Stimulated activated CD4-positive, alpha-beta T cell treated with anti-CD3 and anti-CD28 coated beads, Interleukin-12 subunit alpha, Interleukin-12 subunit beta, amount 100 ng/mL, for 48 hours (primary cell): Measurements from ENCODE around the gene PHYHD1.

Source experiments
- DNase-seq, 3 donors: peaks; one replicate each; pipeline ENCODE4 v3.0.0-alpha.2; 2020; ENCODE audit warnings: low read depth in 2 of 3, low spot score in 1 of 3

PHYHD1 gene

GRCh38 chr9:128920381-128921058 lies at the start of gene PHYHD1:
Gene PHYHD1 (plus strand): TSS chr9:128920982. CDS start chr9:128922324, 1,342 bp downstream.
- no peak for DNase-seq

GRCh38 chr9:128877852-128878251 lies 42.9 kb upstream of the PHYHD1 start:
- DNase-seq = no peak

DNA sequence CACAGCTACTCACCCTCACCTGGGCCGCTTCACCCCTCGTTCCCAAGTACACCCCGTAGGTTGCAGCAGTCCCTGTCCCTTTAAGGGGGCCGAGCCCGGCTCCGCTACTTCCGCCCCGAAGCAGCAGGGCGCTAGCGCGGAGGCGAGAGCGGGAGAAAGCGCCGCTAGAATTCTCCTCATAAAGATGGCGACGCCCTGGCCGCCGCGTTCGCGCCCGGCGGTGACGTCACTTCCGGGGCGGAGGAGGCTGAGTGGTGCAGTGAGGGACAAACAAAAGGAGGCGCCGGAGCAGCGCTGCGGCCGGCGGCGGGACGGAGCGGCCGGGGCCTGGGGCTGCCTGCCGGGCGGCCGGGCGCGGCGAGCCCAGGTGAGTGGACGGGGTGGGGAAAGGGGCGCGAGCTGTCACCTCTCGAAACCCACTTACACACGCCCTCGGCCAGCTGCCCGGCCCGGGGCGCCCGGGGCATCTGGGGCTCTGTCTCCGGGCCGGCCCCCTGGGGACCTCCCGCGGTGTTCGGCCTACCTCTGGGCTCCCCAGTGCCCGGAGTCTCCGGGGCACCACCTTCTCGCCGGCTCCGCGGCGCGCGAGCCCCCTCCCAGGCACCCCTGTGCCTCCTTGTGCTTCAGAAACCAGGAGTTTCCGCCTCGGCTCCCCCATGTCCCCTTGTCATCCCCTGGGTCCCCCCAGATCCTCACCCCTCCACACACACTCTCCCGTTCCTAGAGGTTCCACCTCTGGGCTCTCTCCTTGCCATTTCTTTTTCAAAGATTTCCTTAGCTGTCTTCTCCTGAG lies 38.7 kb upstream of the PHYHD1 start, which contains the start of the genes KYAT1 and LRRC8A:
Gene KYAT1 (minus strand): TSS at position 67 of the 793 bp plus-strand sequence. CDS start 36,545 bp downstream, outside the sequence.
Gene LRRC8A (plus strand): TSS at position 250 of the 793 bp plus-strand sequence. CDS start 25,032 bp downstream, outside the sequence.
- peak; percentile 96 to 98 (median 98) for DNase-seq

DNA sequence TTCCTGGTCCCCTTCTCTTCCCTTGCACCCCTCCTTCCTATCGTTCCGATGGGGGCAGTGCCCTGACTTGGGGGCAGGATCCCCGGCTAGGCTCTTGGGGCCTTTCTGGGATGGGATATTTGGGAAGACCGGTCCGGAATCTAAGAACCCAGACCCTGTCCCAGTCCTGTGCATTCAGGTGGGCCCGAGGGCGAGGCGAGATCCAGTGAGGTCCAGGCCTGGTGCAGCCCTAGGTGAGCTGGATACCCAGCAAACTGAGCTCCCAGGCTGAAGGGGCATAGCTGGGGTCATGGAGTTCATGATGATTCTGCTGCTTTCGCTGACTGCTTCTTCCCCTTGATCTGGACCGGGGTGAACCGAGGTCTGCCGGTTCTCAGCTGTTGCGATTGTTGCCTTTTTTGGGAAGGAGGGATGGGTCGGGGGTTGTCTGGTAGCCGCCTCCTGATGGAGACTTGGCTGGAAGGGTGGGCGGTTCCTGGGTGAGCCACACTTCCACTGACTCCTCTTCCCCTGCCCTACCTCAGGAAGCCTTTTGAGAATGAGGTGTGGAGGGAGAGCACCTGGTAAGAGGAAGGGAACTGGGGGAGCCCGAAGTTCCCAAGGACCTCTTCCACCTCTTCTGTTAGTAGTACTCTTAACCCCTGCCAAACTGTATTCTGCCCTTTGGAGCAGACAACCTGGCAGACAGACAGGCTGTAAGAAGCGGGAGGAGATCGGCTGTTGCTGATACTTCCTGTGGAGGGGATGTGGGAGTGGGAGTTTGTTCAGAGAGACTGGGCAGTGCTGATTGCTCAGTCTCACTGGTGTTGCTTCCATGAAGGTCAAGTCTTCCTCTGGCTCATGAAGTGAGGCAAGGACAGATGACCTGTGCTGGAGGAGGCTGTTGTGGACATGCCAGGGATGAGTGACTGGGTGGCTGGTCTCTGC lies 37.8 kb upstream of the PHYHD1 start:
- DNase-seq = no peak

- no peak for DNase-seq
Observed at GRCh38 chr9:128884164-128884563, 36.6 kb upstream of the PHYHD1 start.

DNA sequence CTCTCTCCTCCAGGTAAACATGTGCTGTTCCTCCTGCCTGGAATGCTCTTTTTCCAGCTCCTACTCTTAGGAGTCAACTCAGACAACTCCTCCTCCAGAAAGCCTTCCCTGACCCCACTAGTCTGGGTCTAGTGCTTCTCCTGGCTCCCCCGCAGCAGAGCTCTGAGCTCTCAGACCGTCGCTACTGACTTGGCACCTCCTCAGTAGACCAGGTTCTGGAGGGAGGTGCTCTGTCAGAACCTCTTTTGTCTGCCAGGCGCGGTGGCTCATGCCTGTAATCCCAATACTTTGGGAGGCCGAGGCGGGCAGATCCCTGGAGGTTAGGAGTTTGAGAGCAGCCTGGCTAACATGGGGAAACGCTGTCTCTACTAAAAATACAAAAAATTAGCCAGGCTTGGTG lies 35.4 kb upstream of the PHYHD1 start:
- DNase-seq = no peak

DNA sequence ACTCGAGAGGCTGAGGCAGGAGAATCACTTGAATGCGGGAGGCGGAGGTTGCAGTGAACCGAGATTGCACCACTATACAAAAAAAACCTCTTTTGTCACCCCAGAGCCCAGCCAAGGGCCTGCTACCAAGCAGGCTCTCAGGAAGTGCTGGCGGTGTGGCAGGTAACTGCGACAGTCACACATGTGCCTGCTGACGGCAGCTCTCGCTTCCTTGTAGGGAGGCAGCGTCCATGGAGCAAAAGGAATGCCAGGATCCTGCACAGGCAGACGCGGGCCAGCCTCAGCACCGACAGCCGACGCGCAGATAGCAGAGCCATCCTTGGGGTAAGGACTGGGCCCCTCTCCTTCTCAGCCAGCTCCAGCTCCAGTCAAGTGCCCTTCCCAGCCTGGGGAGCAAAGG lies 35.0 kb upstream of the PHYHD1 start:
- no peak for DNase-seq

GRCh38 chr9:128886211-128886891 lies 34.4 kb upstream of the PHYHD1 start:
- DNase-seq = no peak

GRCh38 chr9:128887049-128887448 lies 33.7 kb upstream of the PHYHD1 start:
- no peak for DNase-seq

DNA sequence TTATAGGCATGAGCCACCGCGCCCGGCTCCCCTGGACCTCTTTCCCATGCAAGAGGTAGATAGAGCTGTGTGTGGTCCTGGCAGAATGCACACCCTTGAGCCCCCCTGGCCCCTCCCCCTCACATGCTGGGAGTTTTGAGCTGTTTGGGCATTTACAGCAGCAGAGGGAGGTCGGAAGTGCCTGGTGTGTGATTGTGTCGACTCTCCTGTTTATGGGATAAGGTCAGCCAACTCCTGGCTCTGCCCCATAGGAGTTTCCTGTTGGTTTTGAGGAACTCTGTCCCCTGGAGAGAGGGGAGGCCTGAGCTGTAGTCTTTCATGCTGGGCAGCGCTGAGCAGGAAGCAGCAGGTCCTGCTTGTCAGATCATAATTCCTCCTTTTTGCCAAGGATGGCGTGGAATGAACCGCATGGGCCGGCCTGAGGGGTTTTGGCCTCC lies 32.9 kb upstream of the PHYHD1 start:
- DNase-seq = no peak

DNA sequence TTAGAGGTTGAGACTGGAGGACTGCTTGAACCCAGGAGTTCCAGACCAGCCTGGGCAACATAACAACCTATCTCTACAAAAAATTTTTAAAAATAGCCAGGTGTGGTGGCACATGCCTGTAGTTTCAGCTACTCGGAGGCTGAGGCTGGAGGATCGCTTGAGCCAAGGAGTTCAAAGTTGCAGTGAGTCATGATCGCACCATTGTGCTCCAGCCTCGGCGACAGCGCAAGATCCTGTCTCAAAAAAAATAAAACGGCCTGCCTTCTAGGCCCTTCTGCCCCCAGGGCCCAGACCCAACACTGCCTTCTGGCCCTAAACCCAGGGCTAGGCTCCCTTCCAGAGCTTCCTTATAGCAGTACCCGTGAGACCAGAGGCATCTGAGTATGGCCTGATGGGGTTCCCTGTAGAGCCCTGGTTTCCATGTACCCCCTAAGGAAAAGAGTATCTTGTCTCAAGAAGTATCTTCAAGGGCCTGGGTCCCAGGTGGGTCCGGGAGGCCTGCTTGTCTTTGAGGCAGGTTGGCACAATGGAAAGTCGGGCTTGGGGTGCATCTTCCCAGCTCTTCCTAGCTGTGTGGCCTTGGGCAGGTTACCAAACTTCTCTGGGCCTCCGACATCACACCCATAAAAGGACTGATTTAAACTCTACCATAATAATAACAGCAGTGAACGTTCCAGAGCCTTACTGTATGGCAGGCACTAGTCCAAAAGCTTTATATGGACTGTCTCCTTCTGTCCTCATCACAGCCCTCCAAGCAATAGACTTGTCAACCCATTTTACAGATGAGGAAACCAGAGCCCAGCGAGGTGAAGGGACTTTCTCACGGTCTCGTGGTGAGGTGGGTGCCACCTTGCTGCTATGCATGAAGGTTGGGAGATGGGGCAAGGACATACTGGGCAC lies 29.2 kb upstream of the PHYHD1 start:
- DNase-seq = no peak

- DNase-seq = no peak
Observed at GRCh38 chr9:128892221-128892921, 28.4 kb upstream of the PHYHD1 start.

- no peak for DNase-seq
Observed at GRCh38 chr9:128893354-128893753, 27.4 kb upstream of the PHYHD1 start.

GRCh38 chr9:128894764-128895163 lies 26.0 kb upstream of the PHYHD1 start:
- DNase-seq = no peak

- DNase-seq = no peak
Observed at GRCh38 chr9:128895556-128895955, 25.2 kb upstream of the PHYHD1 start.

GRCh38 chr9:128898382-128898781 lies 22.4 kb upstream of the PHYHD1 start:
- no peak for DNase-seq

DNA sequence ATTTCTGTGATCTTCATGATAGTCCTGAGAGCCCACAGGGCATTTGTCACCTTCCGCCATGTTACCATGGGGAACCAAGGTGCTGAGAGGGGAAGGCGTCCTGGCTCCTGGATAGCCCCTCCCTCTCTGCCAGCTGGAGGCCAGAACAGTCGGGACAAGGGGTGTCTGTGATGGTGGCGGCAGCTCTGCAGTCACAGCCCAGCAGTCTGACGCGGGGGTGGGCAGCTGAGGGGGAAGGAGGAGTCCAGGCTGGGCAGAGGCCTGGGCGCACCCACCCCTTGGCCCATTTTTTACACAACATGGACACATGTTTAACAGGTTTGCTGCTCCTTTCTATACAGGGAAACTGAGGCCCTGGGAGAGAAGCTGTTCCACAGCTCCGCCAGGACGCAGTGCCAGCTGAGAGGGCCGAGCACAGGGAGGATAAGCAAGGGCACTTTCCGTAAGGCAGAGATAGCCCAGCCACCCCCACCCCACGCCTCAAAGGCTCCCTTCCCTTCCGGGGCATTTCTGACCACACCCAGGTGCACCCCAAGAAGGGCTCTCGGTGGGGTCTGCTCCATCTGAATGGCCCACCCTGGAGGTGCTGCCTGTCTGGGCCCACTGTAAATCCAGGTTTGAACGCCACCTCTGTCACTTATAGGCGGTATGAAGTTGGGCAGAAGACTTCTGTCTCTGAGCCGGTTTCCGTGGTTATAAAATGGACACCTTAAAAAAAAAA lies 21.8 kb upstream of the PHYHD1 start:
- DNase-seq = no peak
